Mammary epithelial cell (primary cell): Measurements from ENCODE around the gene CD33.

ENCODE experiments used
- CTCF ChIP-seq, 2 donors: IDR thresholded peaks in 1 of 2; conservative IDR thresholded peaks in 1 of 2; 2 replicates each; pipeline ENCODE4 v1.5.1; 2011 to 2012; ENCODE audit warnings: inconsistent platforms in 2 of 2, low read length in 2 of 2, mild to moderate bottlenecking in 2 of 2, control low read depth in 1 of 2, low read depth in 1 of 2; ENCODE audit not compliant: insufficient read depth in 1 of 2; ENCODE audit errors: extremely low read depth in 1 of 2
- EZH2 ChIP-seq: IDR thresholded peaks from 2 replicates; pipeline ENCODE4 v1.6.1; 2012; ENCODE audit warnings: low read length, inconsistent platforms, borderline replicate concordance

- TF ChIP-seq EZH2 (no peak), CTCF (conservative IDR thresholded peaks at IDR 0.05 in 1 of 2, IDR thresholded peaks at IDR 0.05 in 1 of 2; ENCODE audit: extremely low read depth in 1 of 2, insufficient read depth in 1 of 2, low read depth in 1 of 2, low read length in 2 of 2) (no peak)
These were observed 14.6 kb upstream of the CD33 start for GRCh38 chr19:51210191-51210784.
